GM11168 (cell line): ENCODE measurements around the gene CENPF.
"Not testable (repeated sequence)": the region's sequence is repeated elsewhere in the genome, so short reads cannot be mapped to it uniquely, and the experiment has no call there.

Source experiments
- in situ Hi-C: fragments of 300-500 bp; cut with MboI; formaldehyde crosslinking; loops from one replicate; pipeline ENCODE4 v1.12.0; 2022; ENCODE audit warnings: low sequenced_read_pairs; ENCODE audit not compliant: unreplicated experiment

CENPF gene

DNA sequence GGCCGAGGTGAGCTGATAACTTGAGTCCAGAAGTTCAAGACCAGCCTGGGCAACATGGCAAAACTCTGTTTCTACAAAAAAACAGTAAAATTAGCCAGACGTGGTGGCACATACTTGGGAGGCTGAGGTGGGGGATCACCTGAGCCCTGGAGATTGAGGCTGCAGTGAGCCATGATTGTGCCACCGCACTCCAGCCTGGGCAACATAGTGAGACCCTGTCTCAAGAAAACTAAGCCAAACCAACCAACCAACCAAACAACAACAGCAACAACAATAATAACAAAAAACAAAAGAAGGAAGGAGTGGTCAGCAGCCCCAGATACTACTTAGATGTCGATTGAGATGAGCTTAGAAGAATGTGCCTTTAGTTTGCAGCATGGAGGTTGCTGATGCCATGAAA lies 47.7 kb downstream of the CENPF start:
- in situ Hi-C loops: no loop called here

DNA sequence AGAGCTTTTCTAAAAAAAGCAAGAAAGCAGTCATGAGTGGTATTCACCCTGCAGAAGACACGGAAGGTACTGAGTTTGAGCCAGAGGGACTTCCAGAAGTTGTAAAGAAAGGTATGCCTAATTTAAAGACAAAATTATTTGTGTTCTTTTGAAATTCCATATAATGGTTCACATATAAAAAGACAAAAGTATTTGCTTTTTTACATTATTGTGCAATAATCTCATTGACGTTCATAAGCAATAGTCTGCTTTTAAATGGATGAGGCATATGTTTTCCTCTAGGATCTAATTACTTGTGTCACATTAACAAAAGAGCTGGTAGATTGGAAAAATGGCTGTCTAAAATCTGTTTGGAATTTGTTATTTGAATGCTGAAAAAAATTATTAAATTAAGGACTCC lies 54.3 kb downstream of the CENPF start:
- in situ Hi-C loops: no loop called here

DNA sequence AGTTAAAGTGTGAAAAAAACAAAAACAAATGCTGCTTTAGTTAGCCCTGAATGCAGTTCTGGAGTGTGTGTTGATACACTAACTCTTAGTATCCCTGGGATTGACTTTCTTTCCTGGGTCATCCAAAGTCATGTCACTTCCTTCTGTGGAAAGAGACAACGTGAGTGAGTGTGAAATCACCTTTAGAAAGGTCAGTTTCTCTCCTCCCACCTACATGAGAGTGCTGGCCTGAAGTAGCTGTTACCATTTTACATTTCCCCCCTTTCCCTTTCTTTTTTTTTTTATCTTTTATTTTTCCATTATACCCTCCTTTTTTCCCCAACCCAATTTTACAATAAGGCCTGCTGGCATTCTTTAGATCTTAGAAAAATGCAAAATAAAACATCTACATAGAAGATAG lies 55.2 kb downstream of the CENPF start:
- in situ Hi-C loops: no loop called here

DNA sequence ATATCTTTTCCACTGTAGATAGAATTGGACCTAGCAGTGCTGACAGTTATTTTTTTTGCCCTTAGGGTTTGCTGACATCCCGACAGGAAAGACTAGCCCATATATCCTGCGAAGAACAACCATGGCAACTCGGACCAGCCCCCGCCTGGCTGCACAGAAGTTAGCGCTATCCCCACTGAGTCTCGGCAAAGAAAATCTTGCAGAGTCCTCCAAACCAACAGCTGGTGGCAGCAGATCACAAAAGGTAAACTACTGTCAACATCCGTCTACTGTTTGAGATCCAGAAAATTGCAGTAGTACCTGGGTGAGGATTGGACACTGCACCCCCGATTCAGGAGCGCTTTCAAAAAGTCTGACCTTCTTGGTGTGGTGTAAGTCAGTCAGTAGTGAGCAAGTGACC lies 55.8 kb downstream of the CENPF start:
- in situ Hi-C loops: no loop called here

DNA sequence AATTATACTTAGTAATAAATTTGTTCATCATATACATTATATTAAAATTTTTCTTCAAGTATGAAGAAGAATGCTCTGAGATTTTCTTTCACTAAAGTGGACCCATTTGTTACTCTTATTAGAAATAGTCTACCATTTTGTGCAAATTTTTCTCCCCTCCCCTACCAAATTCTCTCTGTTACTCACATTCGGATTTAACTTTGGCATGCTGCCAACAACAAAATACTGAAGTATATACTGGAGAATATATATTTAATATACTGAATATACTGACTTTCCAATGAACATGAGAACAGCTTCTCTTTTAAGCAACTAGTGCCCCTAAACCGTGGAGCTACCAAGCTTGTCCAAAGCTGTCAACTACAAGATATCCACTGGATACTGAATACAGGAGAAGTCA lies 57.2 kb downstream of the CENPF start:
- in situ Hi-C loops: no loop called here

- in situ Hi-C loops: no loop called here
These were observed 57.9 kb downstream of the CENPF start for GRCh38 chr1:214660900-214661299.

- in situ Hi-C loops: no loop called here
These were observed 59.3 kb downstream of the CENPF start for GRCh38 chr1:214662223-214662785.

DNA sequence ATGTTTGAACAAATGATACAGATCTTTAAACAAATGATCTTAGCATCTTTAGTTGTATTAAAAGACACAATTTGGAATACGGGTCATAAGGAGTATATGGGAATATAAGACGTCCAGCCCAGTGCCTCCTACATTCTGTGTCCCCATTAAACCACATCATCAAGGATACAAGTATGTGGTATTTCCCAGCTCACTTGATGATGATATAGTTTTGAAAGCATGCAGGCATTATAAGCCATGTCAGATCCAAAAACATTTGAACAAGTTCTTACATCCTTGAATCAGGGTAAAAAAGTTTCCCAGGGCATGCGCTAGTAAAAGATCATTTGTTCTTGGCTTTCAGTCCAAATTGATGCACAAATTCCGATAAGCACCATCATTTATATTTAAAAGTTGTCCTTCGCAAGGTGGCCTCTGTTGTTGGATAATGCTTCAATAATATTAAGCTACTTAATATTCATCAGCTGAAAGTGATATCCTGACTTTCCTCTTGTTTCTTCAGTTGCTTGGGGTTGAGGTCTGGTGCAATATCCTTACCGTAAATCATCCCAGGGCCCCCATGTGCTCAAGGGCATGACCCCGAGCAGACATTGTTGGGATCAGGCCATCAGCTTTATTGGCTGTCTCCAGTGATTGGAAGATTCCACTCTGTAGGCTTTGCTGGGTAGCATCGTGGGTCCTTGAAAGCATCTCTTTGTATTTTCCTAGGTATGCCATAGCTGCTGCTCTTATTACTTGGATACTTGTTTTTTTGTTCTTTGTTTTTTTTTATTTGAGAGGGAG lies 61.8 kb downstream of the CENPF start:
- in situ Hi-C loops: no loop called here

GRCh38 chr1:214665606-214666110 lies 62.7 kb downstream of the CENPF start:
- in situ Hi-C loops: no loop called here

GRCh38 chr1:214666674-214667073 lies 63.7 kb downstream of the CENPF start:
- in situ Hi-C loops: no loop called here

DNA sequence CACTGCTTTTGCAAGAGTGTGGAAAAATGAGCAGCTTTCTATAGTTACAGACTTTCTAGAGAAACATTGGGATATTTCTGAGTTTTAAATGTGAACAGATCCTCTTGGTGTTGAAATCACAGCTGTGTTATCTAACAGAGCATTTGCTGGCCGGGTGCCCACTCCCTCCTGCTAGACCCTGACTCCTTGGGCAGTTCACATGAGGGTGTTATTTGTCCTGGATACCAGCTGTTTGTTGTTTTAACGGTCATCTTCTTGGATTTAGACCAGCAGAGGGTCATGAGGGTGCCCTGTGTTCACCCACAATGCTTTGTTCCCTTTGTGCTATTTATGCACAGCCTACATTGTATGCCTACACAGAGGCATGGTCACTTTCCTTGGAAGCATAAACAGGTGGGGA lies 67.1 kb downstream of the CENPF start:
- in situ Hi-C loops: no loop called here

GRCh38 chr1:214673029-214673428 lies 70.0 kb downstream of the CENPF start:
- in situ Hi-C loops: not testable (repeated sequence)

GRCh38 chr1:214673576-214673975 lies 70.6 kb downstream of the CENPF start:
- in situ Hi-C loops: no loop called here

GRCh38 chr1:214675524-214675923 lies 72.5 kb downstream of the CENPF start:
- in situ Hi-C loops: not testable (repeated sequence)

- in situ Hi-C loops: no loop called here
These were observed 73.8 kb downstream of the CENPF start for GRCh38 chr1:214676747-214677146.

- in situ Hi-C loops: no loop called here
These were observed 75.0 kb downstream of the CENPF start for GRCh38 chr1:214677945-214678344.

- in situ Hi-C loops: no loop called here
These were observed 75.4 kb downstream of the CENPF start for GRCh38 chr1:214678386-214678785.

DNA sequence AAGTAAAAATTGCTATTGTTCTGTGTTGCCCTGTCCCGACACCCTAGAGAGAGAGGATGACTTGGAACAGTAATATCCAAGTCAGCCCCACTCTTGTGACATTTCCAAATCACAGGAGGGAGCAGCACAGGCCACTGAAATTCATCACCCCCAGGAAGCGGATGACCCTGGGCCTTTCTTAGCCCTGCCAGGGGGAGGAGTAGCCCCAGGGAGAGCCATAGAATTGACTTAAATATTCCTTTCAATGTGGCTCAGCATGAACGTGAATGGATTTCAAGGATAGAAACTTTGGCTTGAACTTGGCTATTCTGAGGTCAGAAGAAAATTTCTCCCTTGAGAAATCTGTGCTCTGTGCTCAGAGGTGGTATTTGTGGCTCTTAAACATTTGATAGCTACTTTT lies 80.6 kb downstream of the CENPF start:
- in situ Hi-C loops: no loop called here

GRCh38 chr1:214685906-214686305 lies 82.9 kb downstream of the CENPF start:
- in situ Hi-C loops: no loop called here

GRCh38 chr1:214686497-214686896 lies 83.5 kb downstream of the CENPF start:
- in situ Hi-C loops: no loop called here

DNA sequence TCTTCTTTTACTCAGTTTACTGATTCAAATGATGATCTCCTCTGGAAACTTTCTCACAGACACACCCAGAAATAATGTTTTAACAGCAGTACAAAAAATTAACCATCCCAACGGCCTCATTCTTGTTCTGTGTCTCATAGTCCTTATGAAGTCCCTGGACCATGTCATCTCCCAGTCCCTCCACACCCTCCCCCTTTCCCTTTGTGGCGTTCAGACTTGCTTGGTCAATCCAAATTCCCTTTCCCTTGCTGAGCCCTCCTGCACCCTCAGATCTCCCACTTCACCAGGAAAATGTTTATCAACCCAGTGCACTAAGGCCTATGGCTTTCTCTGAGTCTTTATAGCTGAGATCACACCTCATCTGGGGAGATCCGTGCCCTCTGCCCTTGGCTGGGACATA lies 85.9 kb downstream of the CENPF start:
- in situ Hi-C loops: no loop called here

DNA sequence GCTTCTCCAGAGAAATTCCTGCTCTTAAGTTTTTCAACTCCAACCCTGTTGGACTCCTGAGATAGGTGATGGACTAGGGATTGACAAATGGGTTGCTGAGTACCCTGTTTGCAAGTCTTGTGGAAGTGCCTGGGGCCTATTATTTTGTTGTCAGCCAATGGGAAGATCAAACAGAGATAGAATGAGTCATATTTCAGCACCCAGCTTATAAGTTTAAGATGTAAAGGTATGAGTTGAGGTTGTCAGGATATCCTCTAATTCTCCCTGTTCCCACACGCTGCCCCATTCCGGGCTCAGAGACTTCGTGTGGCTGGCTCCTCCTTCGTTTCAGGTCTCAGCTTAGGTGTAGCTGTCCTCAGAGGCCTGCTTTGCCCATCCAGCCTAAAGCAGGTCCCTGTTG lies 91.8 kb downstream of the CENPF start:
- in situ Hi-C loops: no loop called here
